DND-41 (cell line): ENCODE measurements around the gene FANK1.
"Not testable (repeated sequence)": the region's sequence is repeated elsewhere in the genome, so short reads cannot be mapped to it uniquely, and the experiment has no call there.

ENCODE experiments used
- ATAC-seq: fragments of 200-7000 bp; cut with Tn5 transposase; 3 replicates; pipeline ENCODE4 v1.9.1; 2021; ENCODE audit warnings: low read depth; ENCODE audit not compliant: insufficient read depth
- DNase-seq: peaks from one replicate; pipeline ENCODE4 v3.0.0-alpha.2; 2020
- H2AFZ ChIP-seq: 2 replicates; pipeline ENCODE4 v1.6.0; 2012; ENCODE audit warnings: low read depth, low read length
- H3K27ac ChIP-seq: 2 replicates; pipeline ENCODE4 v1.5.1; 2012; ENCODE audit warnings: low read length, inconsistent platforms
- H3K27me3 ChIP-seq: fragments of 200-600 bp; sonication (generic); 2 replicates; pipeline ENCODE4 v1.6.0; 2012; ENCODE audit warnings: low read length, mild to moderate bottlenecking, inconsistent platforms; ENCODE audit not compliant: insufficient read depth, poor library complexity
- H3K36me3 ChIP-seq: 2 replicates; pipeline ENCODE4 v1.5.1; 2012; ENCODE audit warnings: low read length, inconsistent platforms; ENCODE audit not compliant: insufficient read depth
- H3K4me1 ChIP-seq: 2 replicates; pipeline ENCODE4 v1.5.1; 2012; ENCODE audit warnings: mild to moderate bottlenecking, low read length; ENCODE audit not compliant: insufficient read depth
- H3K4me2 ChIP-seq: 2 replicates; pipeline ENCODE4 v1.6.0; 2012; ENCODE audit warnings: mild to moderate bottlenecking, moderate library complexity, low read length, inconsistent platforms; ENCODE audit not compliant: insufficient read depth
- H3K4me3 ChIP-seq, 2 experiments: fragments of 200-600 bp in 1 of 2; shearing (Covaris generic) in 1 of 2; 2 replicates each; pipeline ENCODE4 v1.5.1; 2012 to 2016; ENCODE audit warnings: inconsistent platforms in 2 of 2, low read length in 2 of 2, mild to moderate bottlenecking in 2 of 2, low read depth in 1 of 2, moderate library complexity in 1 of 2
- H3K79me2 ChIP-seq: 2 replicates; pipeline ENCODE4 v1.6.0; 2012; ENCODE audit warnings: low read length, inconsistent platforms; ENCODE audit not compliant: insufficient read depth
- H3K9ac ChIP-seq: 2 replicates; pipeline ENCODE4 v1.6.0; 2012; ENCODE audit warnings: low read depth, mild to moderate bottlenecking, inconsistent platforms, low read length, moderate library complexity
- H3K9me3 ChIP-seq: 2 replicates; pipeline ENCODE4 v1.5.1; 2012; ENCODE audit warnings: low read length, moderate library complexity, mild to moderate bottlenecking, inconsistent platforms; ENCODE audit not compliant: insufficient read depth, severe bottlenecking
- H4K20me1 ChIP-seq: 2 replicates; pipeline ENCODE4 v1.6.0; 2012; ENCODE audit warnings: low read length; ENCODE audit not compliant: insufficient read depth
- CTCF ChIP-seq: IDR thresholded peaks from 2 replicates; pipeline ENCODE4 v1.5.1; 2012; ENCODE audit warnings: borderline replicate concordance, low read length, moderate library complexity, mild to moderate bottlenecking; ENCODE audit not compliant: poor library complexity, severe bottlenecking; ENCODE audit errors: extremely low read depth
- EZH2 ChIP-seq: IDR thresholded peaks from 3 replicates; pipeline ENCODE4 v1.6.1; 2012; ENCODE audit warnings: borderline replicate concordance, low read depth, mild to moderate bottlenecking, moderate library complexity, low read length, inconsistent platforms; ENCODE audit not compliant: severe bottlenecking

The FANK1 gene

GRCh38 chr10:125961743-125962142 is 65.4 kb downstream of the FANK1 start:
- Histone ChIP-seq H3K27ac (no peak overlapping the region), H3K79me2 (no peaks in the 10 kb centered on the region), H3K9me3 (no peaks in the 10 kb centered on the region), H3K9ac (no peak overlapping the region), H2AFZ (no peak overlapping the region), H3K36me3 (no peaks in the 10 kb centered on the region), H4K20me1 (no peaks in the 10 kb centered on the region), H3K27me3 (no peaks in the 10 kb centered on the region), H3K4me2 (no peak overlapping the region), H3K4me3 (no peak overlapping the region), H3K4me1 (no peaks in the 10 kb centered on the region)
- TF ChIP-seq EZH2 (no peak), CTCF (no peak)
- ATAC-seq: no peak
- DNase-seq: no peak

DNA sequence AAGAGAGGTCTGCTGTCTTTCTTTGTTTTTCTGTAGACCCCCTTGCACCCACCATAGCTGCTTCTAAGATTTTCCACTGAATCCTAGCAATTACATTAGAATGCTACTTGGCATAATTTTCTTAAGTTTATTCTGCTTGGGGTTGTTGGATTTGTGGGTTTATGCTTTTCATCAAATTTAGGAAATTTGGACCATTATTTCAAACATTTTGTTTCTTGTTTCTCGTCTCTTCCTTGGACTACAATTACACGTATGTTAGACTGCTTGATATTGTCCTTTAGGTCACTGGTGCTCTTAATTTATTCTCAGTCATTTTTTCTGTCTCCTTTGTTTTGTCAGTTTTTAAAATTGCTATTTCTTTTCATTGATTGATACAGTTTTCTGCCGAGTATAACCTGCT is 65.8 kb downstream of the FANK1 start:
- no peak overlapping the region for H3K27ac ChIP-seq
- H4K20me1 ChIP-seq: no peaks in the 10 kb centered on the region
- ATAC-seq (no peak), DNase-seq (no peak)
- no peaks in the 10 kb centered on the region for H3K9me3 ChIP-seq
- no peaks in the 10 kb centered on the region for H3K36me3 ChIP-seq
- no peaks in the 10 kb centered on the region for H3K79me2 ChIP-seq
- no peak overlapping the region for H2AFZ ChIP-seq
- H3K27me3 ChIP-seq: no peaks in the 10 kb centered on the region
- H3K4me1 ChIP-seq: no peaks in the 10 kb centered on the region
- no peak overlapping the region for H3K4me2 ChIP-seq
- H3K4me3 ChIP-seq: no peak overlapping the region
- no peak for TF ChIP-seq EZH2
- no peak for TF ChIP-seq CTCF
- no peak overlapping the region for H3K9ac ChIP-seq

- Histone ChIP-seq H2AFZ (no peak overlapping the region), H3K9me3 (no peaks in the 10 kb centered on the region), H3K4me1 (no peaks in the 10 kb centered on the region), H3K27me3 (no peaks in the 10 kb centered on the region), H3K36me3 (no peaks in the 10 kb centered on the region), H4K20me1 (no peaks in the 10 kb centered on the region), H3K27ac (no peak overlapping the region), H3K9ac (no peak overlapping the region), H3K79me2 (no peaks in the 10 kb centered on the region), H3K4me2 (no peak overlapping the region), H3K4me3 (no peak overlapping the region)
- ATAC-seq (no peak), DNase-seq (no peak)
- TF ChIP-seq EZH2 (no peak), CTCF (no peak)
Observed at GRCh38 chr10:125964558-125964957, 68.2 kb downstream of the FANK1 start.

- Histone ChIP-seq H3K27me3 (no peaks in the 10 kb centered on the region), H3K27ac (no peak overlapping the region), H3K4me3 (no peak overlapping the region), H4K20me1 (no peaks in the 10 kb centered on the region), H3K4me1 (no peaks in the 10 kb centered on the region), H3K4me2 (no peak overlapping the region), H3K9ac (no peak overlapping the region), H2AFZ (no peak overlapping the region), H3K9me3 (no peaks in the 10 kb centered on the region), H3K79me2 (no peaks in the 10 kb centered on the region), H3K36me3 (no peaks in the 10 kb centered on the region)
- TF ChIP-seq EZH2 (no peak), CTCF (no peak)
- ATAC-seq (no peak), DNase-seq (no peak)
Observed at GRCh38 chr10:125967533-125967932, 71.2 kb downstream of the FANK1 start.

GRCh38 chr10:125970077-125970630 is 73.8 kb downstream of the FANK1 start:
- not testable (repeated sequence) for H2AFZ ChIP-seq, ATAC-seq, DNase-seq, H3K4me3 ChIP-seq, H3K79me2 ChIP-seq, H3K27ac ChIP-seq, H3K27me3 ChIP-seq, H3K4me2 ChIP-seq, H4K20me1 ChIP-seq, H3K9me3 ChIP-seq, H3K4me1 ChIP-seq, H3K36me3 ChIP-seq, H3K9ac ChIP-seq
